Measurements from ENCODE around the gene TSPAN13.

GRCh38 chr7:16765436-16765859 lies 11.9 kb downstream of the TSPAN13 start:
- TF ChIP-seq, protein P1, sequence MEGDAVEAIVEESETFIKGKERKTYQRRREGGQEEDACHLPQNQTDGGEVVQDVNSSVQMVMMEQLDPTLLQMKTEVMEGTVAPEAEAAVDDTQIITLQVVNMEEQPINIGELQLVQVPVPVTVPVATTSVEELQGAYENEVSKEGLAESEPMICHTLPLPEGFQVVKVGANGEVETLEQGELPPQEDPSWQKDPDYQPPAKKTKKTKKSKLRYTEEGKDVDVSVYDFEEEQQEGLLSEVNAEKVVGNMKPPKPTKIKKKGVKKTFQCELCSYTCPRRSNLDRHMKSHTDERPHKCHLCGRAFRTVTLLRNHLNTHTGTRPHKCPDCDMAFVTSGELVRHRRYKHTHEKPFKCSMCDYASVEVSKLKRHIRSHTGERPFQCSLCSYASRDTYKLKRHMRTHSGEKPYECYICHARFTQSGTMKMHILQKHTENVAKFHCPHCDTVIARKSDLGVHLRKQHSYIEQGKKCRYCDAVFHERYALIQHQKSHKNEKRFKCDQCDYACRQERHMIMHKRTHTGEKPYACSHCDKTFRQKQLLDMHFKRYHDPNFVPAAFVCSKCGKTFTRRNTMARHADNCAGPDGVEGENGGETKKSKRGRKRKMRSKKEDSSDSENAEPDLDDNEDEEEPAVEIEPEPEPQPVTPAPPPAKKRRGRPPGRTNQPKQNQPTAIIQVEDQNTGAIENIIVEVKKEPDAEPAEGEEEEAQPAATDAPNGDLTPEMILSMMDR (IDR thresholded peaks at IDR 0.05; ENCODE audit: insufficient read depth, low read depth, low read length) = no peak
- TF ChIP-seq EZH2 (IDR thresholded peaks at IDR 0.05; ENCODE audit: insufficient read depth, low read length) = no peak
